Uterus (tissue), 2 donors: ENCODE data around the gene XIRP2.

ENCODE experiments used
- CTCF ChIP-seq, 4 experiments: fragments of 200-600 bp in 2 of 4; fragments of 450-650 bp in 2 of 4; sonication (generic) in 2 of 4; IDR thresholded peaks; one replicate each; pipeline ENCODE4 v1.5.1; 2016 to 2019; ENCODE audit warnings: antibody characterized with exemption in 4 of 4, mild to moderate bottlenecking in 2 of 4, moderate library complexity in 1 of 4
- POLR2A ChIP-seq, 2 donors: fragments of 450-650 bp; IDR thresholded peaks; one replicate each; pipeline ENCODE4 v1.6.1; 2016; ENCODE audit warnings: antibody characterized with exemption in 2 of 2, mild to moderate bottlenecking in 1 of 2, moderate library complexity in 1 of 2

DNA sequence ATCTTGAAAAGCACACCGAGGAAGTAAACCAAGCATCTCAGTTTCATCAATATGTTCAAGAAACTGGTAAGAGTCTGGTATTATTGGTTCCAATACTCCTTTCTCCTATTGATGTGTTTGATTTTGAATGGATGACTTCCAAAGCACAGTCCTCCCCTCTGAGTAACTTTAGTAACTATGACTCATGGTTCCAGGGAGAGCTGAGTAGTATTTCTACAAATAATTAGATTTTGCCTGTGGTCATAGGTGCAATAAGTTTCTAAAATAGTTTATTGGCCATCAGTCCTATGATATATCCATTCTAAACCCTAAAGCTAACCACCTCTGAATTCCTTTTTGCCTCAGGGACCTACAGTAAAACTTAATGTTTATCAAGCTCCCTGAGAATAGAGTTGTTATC, 352.4 kb downstream of the XIRP2 start:
- TF ChIP-seq CTCF (IDR thresholded peaks at IDR 0.05) (no peak), POLR2A (IDR thresholded peaks at IDR 0.05) (no peak)
